HG03135 (cell line): ENCODE results near the gene TSPEAR.

Source experiments
- ATAC-seq: cut with Tn5 transposase; IDR thresholded peaks from one replicate; pipeline ENCODE4 v1.9.1; 2021; ENCODE audit warnings: mild to moderate bottlenecking, moderate library complexity; ENCODE audit not compliant: unreplicated experiment

Gene TSPEAR

DNA sequence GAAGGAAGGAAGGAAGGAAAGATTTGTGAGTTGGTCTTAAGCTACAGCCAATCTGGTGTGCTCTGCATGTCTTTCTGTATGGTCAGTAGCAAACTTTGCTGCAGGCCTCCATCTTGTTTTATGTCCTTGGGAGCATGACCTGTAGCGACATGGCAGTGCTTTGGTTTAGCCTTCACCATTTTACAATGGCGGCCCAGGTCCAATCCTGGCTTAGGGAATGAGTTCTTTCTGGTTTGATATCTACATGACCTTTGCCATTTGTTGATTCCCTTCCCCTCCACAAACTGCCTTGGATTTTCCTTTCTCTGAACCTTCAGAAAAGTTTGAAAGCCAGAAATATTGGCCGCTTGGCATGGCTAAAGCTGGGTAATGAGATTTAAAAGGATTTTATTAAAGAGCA, 30.5 kb upstream of the TSPEAR start:
- no peak for ATAC-seq

DNA sequence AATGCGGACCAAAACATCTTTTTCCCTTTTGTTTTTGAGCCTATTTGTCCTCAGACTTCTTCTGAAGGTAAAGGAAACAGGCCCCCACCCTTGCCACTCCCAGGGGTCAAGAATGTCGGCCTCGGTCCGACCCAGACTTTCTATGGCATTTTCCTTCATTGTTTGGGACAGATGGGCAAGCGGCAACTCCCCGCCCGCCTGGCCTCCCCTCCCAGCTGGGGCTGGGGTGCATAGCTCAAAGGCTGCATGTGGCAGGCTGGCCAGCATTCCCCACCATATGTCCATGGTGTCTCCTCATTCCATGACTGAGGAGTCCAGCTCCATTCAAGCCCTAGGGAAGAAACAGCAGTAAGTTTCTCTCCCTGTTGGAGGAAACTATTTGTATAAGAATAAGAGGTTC, 29.4 kb upstream of the TSPEAR start:
- no peak for ATAC-seq

DNA sequence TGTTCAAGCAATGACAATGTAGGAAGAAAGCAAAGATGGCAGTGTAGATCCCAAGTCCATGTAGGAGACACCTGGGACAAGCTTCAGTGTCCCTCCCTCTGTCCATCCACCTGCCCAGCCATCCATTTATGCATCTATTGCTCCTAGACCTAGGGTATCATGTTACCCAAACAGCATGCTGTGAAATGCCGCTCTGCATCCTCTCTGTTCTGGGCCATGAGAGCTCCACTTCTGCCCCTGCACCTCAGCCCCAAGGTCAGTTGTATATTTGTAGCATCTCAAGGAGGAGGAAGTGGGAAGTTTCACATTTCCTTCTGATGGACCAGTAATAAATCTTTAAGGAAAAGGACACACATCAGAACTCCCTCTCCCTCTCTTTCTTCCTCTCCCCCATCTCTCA, 27.9 kb upstream of the TSPEAR start:
- ATAC-seq, result no peak

DNA sequence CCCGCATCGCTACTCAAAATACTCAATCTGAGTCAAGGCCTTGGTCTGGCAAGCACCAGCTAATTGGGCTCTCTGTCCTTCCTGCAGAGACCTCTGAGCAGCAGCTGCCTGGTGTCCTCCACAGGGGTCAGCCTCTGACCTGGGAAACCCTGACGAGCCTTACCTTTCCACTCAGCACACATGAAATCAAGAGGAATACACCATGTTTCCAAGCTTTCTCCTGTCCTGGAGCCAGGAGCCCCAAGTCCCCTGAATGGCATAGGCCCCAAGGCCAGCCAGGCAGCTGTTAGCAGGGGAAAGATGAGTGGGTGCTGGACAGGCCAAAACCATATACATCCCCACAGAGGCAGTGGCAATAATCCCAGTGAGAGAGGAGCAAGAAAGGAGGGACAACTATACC, 27.2 kb upstream of the TSPEAR start:
- ATAC-seq, result no peak

DNA sequence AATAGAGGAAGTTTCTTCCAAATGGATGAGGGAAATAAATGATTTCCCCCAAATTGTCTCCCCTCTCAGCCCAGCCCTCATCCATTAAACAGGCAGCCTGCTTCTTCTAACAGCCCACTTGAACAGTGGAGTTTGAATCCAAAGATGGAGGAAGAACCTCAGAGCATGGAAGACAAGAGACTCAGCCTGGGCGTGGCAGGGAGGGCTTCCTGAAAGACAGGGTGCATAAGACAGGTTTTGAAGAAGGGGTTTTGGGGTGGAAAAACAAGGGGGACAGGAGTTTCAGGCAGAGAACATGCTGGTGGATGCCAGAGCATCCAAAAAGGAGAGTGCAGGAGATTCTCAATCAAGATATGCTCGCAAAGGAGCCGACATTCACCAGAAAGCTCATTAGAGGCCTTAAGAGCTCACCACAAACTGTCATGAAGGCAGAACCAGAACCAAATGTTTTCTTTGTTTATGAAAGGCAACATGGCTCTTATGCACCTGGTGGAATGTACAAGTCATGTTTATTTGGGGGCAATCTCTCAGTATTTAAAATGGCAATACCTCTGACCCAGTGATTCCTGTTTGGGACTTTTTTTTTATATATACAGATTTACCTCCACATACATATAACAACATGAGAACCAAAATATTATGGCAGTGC, 26.5 kb upstream of the TSPEAR start:
- ATAC-seq, result no peak

DNA sequence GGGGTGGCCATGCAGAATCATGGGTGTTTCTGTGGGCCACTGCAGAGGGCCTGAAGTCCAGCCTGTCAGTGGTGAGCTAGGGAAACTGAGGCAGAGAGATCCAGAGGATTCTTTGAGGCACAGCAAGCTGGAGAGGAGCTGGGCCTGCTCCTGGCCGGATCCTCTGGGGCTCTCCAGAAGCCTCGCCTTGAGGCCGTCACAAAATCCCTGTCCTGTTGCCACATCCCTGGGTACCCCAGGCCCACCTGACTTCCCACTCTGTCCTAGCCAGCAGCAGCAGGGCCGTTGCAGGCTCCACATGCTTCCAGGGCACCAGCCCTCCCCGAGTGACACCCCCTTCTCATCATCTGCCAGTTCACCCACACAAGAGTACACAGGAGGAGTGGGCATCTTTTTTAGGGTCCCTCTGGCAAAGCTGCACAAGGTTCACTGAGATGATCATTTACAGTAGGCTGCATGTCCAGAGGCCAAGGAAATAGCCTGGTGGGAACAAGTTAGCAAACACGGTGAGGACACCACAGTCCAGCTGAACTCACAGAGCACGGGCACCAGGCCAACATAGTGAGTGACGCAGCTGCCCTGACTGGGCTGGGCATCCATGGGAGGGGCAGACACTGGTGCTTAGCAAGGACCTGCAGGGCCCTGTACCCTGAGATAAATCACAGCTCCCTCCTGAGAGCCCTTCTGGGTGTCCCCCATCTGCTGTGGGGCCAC, 25.1 kb upstream of the TSPEAR start:
- no peak for ATAC-seq

DNA sequence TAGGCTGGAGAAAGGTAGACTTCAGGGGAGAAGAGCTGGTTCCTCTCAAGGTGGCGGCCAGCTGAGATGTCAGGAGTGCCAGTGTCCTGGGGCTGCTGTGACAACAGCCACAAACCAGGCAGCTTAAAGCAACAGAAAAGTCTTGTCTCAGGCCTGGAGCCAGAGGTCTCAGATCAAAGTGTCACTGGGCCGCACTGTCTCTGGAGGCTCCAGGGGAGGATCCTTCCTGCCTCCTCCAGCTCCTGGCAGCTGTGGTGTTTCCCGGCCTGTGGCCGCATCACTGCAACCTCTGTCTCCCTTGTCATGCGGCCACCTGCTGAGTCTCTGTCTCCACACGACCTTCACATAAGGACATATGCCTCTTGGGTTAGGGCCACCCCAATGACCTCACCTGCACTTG, 24.4 kb upstream of the TSPEAR start:
- ATAC-seq, result no peak

DNA sequence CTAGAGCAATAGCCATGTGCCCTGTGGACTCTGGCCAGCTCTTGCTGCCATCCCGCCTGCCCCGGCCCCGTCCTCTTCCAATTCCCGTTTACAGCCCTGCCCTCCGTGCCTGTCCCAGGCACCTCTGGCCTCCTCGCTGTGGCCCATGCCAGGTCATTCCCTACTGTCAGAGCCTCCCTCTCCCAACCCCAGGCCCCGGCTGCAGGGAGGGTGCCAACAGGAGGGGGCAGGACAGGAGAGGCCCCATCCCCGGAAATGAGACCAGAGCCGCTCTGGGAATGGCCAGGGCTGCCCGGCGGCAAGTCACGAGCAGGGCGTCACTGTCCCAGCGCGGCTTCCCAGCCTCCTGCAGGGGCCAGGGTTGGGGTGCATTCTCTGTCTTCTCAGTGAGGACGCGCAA, 23.5 kb upstream of the TSPEAR start:
- ATAC-seq, result no peak

DNA sequence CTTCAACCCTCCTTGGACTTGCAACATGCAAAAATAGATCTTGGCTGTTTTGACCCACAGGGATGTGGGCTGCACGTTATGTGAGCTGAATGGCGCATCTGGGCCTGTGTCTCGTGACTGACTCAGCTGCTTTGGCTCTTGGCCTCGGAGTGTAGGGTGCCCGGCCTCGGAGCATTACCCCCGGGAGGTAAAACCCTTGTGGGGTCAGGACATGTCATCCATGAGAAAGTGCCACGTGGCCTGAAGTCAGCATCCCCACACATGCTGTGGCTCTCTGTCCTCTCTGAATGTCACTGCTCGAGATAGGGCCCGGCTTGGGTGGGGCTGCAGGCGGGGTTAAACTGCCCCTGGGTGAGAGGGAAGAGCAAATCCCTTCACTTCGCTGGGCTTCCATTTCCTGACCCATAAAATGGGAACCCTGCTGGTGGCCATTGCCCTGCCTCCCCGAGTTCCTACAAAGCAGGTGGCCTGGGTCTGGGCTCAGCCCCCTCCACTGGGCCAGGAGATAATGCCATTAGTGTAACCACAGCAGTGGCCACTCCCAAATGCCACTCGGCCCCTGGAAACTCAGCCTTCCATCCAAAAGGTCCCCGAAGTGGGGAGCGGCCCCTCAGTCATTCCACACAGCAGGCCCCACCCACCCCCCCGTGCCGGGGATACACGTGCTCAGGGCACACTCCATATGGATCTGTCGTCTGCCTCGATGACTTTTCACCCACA, 22.8 kb upstream of the TSPEAR start:
- ATAC-seq, result no peak

DNA sequence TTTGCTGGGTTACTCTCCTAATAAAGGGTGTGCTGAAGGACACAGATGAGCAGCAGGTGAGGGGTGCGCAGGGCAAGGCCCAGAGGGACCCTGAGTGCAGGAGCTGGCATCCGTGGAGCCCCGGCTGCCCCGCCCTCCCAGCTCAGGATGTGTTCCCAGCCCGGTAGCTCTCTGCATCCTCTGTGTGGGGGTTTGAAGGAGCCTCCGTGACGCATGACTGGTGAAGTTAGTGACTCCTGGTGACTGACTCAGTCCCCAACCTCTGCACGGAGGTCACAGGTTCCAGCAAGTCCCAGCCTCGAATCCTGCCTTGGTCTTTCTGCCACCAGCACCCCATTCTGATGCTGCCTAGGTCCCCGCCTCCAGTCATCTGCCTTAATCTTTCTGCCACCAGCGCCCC, 21.6 kb upstream of the TSPEAR start:
- ATAC-seq, result no peak

DNA sequence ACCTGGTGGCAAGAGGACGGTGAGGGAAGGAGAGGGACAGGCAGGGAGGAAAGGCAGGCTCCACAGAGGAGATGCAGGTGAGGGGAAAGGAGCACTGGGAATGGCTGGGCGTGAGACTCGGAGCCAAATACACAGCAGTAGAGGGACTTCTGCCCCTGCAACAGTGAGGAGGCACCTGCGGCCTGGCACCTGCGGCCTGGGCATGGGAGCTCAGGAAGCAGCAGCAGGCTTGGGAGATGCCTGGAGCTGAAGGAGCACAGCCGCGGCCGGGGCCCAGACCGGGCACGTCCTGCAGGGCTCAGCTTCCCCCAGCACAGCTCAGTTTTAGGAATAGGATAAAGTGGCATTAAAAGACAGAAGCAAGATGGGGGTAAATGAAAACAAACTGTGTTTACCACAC, 20.9 kb upstream of the TSPEAR start:
- ATAC-seq, result no peak

DNA sequence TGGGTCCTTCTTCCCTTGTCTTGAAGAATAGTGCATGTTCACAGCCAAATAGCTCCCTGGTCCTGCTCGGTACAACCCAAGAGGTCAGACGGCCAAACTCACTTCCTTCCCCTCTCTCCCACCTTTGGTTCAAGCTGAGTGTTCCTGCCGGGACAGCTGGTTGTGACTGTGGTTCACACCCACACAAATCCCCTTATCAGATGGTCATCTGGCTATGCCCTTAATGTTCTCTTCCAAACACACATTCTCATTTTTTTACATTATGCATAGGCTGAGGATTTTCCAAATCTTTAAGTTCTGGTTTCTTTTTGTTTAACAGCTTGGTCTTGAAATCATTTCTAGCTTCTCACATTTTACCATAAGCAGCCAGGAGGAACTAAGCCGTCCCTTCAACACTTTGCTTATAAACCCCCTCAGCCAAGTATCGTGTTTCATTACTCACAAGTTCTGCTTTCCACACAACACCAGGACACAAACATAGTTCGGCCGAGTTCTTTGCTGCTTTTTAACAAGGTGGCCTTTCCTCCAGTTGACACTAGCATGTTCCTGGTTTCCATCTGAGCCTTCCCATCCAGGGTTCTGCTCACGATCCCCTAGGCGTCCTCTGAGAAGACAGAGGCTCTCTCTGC, 19.7 kb upstream of the TSPEAR start:
- ATAC-seq, result no peak

DNA sequence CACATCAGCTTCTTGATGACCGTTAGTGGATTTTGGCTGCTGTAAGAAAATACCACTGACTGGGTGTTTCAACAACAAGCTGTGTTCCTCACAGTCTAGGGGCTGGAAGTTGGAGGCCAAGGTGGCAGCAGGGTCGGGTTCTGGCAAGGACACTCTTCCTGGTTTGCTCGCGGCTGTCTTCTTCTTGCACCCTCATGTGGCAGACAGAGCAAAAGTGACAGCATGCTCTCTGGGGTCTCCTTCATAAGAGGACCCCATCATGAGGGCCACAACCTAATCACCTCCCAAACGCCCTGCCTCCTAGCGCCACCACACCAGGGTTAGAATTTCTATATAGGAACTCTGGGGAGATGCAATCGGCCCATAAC, 18.6 kb upstream of the TSPEAR start:
- ATAC-seq, result no peak

DNA sequence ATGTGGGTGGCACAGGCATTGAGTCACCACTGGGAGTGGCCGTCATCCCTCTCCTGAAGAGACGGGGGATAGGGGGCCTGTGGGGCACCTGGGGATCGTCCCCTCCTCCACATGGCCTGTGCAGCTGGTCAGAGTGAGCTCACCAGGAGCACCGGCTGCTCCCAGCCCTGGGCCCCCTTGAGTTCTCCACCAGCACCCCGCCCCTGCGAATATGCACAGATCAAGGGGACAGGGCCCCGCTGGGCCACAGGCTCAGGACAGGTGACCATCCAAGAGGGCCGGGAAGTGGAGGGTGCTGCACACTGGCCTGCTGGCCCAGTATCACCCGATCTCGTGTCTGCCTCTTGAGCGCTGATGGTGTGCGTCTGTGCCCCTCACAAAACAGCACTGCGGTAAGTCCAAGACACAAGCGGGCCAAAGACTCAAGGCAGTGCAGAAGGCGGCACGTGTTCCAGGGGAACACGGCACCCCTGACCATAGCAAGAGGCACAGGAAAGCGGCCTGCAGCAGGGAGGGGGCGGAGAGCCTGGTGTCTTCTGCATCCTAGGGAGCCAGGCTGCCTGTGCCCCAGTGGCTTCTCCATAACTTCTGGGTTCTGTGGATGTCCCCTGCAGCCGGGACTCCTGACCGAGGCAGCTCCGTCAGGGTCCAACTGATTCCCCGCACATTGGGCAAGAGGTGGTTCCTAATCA, 18.1 kb upstream of the TSPEAR start:
- no peak for ATAC-seq

DNA sequence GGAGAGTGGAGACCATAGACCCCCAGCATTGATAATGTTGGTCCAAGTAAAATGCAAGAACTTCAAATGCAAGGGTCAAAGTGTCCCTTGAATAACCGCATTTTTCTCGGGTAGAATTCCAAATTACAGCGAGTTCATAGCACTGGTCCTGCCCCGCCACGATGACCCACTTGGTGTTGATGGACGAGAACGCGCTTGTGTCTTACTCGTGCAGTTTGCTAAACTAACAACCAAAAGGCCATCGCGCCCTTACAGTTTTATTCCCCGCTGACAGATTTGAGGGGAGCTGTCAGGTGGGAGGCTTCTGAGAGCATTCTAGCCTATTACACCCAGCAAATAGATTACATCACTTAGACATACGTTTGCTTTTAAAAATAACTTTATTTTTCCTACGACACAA, 17.3 kb upstream of the TSPEAR start:
- no peak for ATAC-seq

DNA sequence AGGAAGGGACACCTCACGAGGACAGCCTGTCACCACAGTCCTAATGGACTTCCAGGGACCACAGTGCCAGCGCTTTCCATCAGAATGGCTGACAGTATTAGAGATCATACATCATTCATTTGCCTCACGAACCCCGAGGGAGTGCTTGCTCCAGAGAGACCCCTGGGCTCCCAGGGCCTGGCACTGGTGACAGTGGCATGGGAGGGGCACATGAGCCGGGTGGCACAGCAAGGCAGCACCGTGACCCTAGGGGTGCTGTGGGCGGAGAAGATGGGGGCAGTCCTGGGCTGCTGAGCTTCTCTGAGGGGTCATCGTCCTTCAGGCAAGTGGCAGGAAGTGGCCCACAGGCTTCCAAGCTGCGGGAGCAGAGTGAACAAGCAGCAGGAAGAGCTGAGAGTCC, 16.4 kb upstream of the TSPEAR start:
- no peak for ATAC-seq

DNA sequence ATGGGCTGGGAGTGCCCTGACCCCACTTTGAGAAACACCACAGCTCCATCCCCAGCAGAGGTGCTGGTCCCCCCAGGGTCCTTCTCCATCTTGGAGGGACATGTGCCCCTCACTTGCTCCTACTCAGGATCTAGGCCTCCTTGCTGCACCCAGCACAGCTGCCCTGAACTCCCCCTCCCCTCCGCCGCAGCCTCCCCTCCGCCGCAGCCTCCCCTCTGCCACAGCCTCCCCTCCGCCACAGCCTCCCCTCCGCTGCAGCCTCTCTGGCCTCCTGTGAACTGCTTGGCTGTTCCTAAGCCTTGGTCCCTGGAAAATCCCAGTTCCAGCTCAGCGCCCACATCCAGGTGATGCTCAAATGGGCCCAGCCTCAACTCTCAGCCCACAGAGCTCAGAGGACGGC, 15.9 kb upstream of the TSPEAR start:
- ATAC-seq, result no peak

DNA sequence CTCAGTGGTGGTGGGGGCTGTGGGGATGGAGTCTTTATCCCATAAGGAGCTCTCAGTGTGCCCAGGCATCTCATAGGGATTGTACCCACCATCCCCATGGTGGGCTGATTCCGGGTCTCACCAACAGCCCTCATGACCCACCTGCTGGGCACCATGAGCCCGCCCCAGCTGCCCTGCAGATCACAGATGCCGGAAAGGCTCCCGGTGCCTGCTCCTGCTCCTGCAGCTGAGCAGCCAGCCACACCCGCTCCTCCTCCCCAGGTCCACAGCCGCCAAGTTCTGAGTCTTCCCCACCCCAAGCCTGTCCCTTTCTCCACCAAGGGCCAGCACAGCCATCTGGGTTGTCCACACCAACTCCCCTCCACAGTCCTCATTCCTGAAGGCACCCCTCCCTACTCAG, 15.5 kb upstream of the TSPEAR start:
- no peak for ATAC-seq

DNA sequence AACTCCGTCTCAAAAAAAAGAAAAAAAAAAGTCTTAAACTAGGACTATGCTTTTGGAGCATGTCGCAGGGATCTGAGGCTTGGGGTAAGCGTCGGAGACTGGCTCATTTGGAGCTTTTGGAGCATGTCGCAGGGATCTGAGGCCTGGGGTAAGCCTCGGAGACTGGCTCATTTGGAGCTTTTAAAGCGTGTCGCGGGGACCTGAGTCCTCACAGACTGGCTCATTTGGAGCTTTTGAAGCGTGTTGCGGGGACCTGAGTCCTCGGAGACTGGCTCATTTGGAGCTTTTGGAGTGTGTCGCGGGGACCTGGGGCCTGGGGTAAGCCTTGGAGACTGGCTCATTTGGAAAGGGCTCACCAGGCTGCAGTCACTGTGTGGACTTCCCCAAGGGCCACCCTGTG, 13.6 kb upstream of the TSPEAR start:
- ATAC-seq, result no peak

DNA sequence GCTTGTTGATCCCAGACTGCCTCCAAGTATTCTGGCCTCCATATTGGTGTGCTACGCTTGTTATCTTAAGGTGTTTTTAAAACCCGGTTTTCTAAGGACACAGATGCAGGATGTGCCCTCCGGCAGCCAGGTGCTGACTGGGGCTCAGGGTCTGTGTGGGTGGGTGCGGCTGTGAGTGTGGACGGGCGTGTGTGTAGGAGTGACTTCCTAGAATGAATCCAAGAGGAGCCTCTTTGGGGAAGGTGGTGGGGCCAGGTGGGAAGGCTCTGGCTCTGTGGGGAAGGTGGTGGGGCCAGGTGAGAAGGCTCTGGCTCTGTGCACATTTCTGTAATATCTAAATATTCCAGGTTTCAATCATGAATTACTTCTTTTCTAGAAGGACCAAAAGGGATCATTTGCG, 12.8 kb upstream of the TSPEAR start:
- ATAC-seq, result no peak
